ENCODE results near the gene KRT10. TPM values are rescaled to one million over a fixed set of nuclear protein-coding genes. Genes with fewer than 3 reads are reported as not detected.

The KRT10 gene
- total RNA-seq (2022) (171 and 188 TPM in 2 replicates), Bru-seq, nascent RNA (percentile 62 among the genes with signal in this experiment), BruChase-seq, experiment 1, labeled RNA remaining after a 6-hour chase (percentile 95 among the genes with signal in this experiment), BruChase-seq, experiment 2, labeled RNA remaining after a 2-hour chase (percentile 90 among the genes with signal in this experiment)
- long read RNA-seq, transcript KRT10-202 (2 exons, 583 nt), result major isoform, 28 of 576 reads
- long read RNA-seq, partial matches to known transcripts, result 532 of 576 reads
- long read RNA-seq, other reads (novel, unspliced or antisense), result 16 of 576 reads

GRCh38 chr17:40822132-40822812 lies at the start of gene KRT10:
Gene KRT10, minus strand, starts transcription at chr17:40822614. Its CDS starts 29 bp downstream, at chr17:40822585.
- Mint-ChIP-seq H3K27me3 (ENCODE audit: unreplicated experiment) (no peaks in the 10 kb centered on the region), H3K4me3 (ENCODE audit: low read depth, unreplicated experiment) (no peak within 1 kb of the TSS)
- CTCF ChIA-PET, result interaction anchor here (0.7 to 1.4 kb wide), 5 partner anchors 11 to 1021 kb away, joined by 3 to 6 read pairs (median 3); no protein-coding TSS in a partner anchor

GRCh38 chr17:40871316-40871715 lies 48.9 kb upstream of the KRT10 start:
- CTCF ChIA-PET, result interaction anchor here (0.6 to 1.1 kb wide), 7 partner anchors 12 to 471 kb away, joined by 3 to 5 read pairs (median 3); partner anchors contain the start of gene KRT20
- DNase-seq, result no peak
- BruUV-seq (replicated peaks), result no TSS peak
- intact Hi-C loops (cut with micrococcal nuclease; ENCODE audit: unreplicated experiment), result no loop called here
- TF ChIP-seq CTCF (IDR thresholded peaks at IDR 0.05; ENCODE audit: unreplicated experiment), result no peak
- Mint-ChIP-seq H3K4me1 (ENCODE audit: low read depth, unreplicated experiment) (no peaks in the 10 kb centered on the region), H3K9me3 (ENCODE audit: low read depth, unreplicated experiment) (no peaks in the 10 kb centered on the region), H3K27me3 (ENCODE audit: unreplicated experiment) (no peaks in the 10 kb centered on the region), H3K36me3 (ENCODE audit: insufficient read depth, unreplicated experiment) (no peaks in the 10 kb centered on the region), H3K4me3 (ENCODE audit: low read depth, unreplicated experiment) (no peak overlapping the region), H3K27ac (ENCODE audit: unreplicated experiment) (no peak overlapping the region)

More at GRCh38 chr17:40822132-40822812, at the start of gene KRT10:
- H3K4me1 Mint-ChIP-seq (ENCODE audit: low read depth, unreplicated experiment), result peaks cover 34% of the 10 kb centered on the region
- H3K27ac Mint-ChIP-seq (ENCODE audit: unreplicated experiment), result no peak within 1 kb of the TSS
- H3K9me3 Mint-ChIP-seq (ENCODE audit: low read depth, unreplicated experiment), result no peaks in the 10 kb centered on the region
- intact Hi-C loops (cut with micrococcal nuclease; ENCODE audit: unreplicated experiment), result no loop called here
- no peak for DNase-seq
- H3K36me3 Mint-ChIP-seq (ENCODE audit: insufficient read depth, unreplicated experiment), result peaks cover 29% of the 10 kb centered on the region
- TF ChIP-seq CTCF (IDR thresholded peaks at IDR 0.05; ENCODE audit: unreplicated experiment), result no peak
- BruUV-seq (replicated peaks), result no TSS peak

GRCh38 chr17:40870136-40870535 lies 47.7 kb upstream of the KRT10 start:
- Mint-ChIP-seq H3K4me1 (ENCODE audit: low read depth, unreplicated experiment) (no peaks in the 10 kb centered on the region), H3K27me3 (ENCODE audit: unreplicated experiment) (no peaks in the 10 kb centered on the region), H3K27ac (ENCODE audit: unreplicated experiment) (no peak overlapping the region), H3K4me3 (ENCODE audit: low read depth, unreplicated experiment) (no peak overlapping the region), H3K9me3 (ENCODE audit: low read depth, unreplicated experiment) (no peaks in the 10 kb centered on the region), H3K36me3 (ENCODE audit: insufficient read depth, unreplicated experiment) (no peaks in the 10 kb centered on the region)
- TF ChIP-seq CTCF (IDR thresholded peaks at IDR 0.05; ENCODE audit: unreplicated experiment), result no peak
- intact Hi-C loops (cut with micrococcal nuclease; ENCODE audit: unreplicated experiment), result no loop called here
- no peak for DNase-seq
- BruUV-seq (replicated peaks), result no TSS peak
- CTCF ChIA-PET, result interaction anchor here (0.7 kb wide), 1 partner anchor 8 kb away, joined by 3 read pairs; no protein-coding TSS in a partner anchor

- intact Hi-C loops (cut with micrococcal nuclease; ENCODE audit: unreplicated experiment), result no loop called here
- no peak for DNase-seq
- Mint-ChIP-seq H3K4me3 (ENCODE audit: low read depth, unreplicated experiment) (no peak within 1 kb of the TSS), H3K27ac (ENCODE audit: unreplicated experiment) (no peak within 1 kb of the TSS), H3K4me1 (ENCODE audit: low read depth, unreplicated experiment) (no peaks in the 10 kb centered on the region), H3K9me3 (ENCODE audit: low read depth, unreplicated experiment) (no peaks in the 10 kb centered on the region), H3K36me3 (ENCODE audit: insufficient read depth, unreplicated experiment) (no peaks in the 10 kb centered on the region), H3K27me3 (ENCODE audit: unreplicated experiment) (no peaks in the 10 kb centered on the region)
- no TSS peak for BruUV-seq (replicated peaks)
- CTCF ChIA-PET, result interaction anchor here (0.7 to 1.9 kb wide), 5 partner anchors 9 to 502 kb away, joined by 3 to 5 read pairs (median 4); no protein-coding TSS in a partner anchor
- no peak for TF ChIP-seq CTCF (IDR thresholded peaks at IDR 0.05; ENCODE audit: unreplicated experiment)
Observed at GRCh38 chr17:40866838-40867237, 44.4 kb upstream of the KRT10 start, which contains the start of gene KRT12. Gene KRT12, minus strand, starts transcription at chr17:40867223. Its CDS starts 37 bp downstream, at chr17:40867186.
